Kasumi-1 (cell line): ENCODE results near the gene FOXL2NB.

ENCODE experiments used
- DNase-seq, 2 experiments: peaks; one replicate each; lab custom pipeline; 2025; lab: John Stamatoyannopoulos, UW

The FOXL2NB gene

GRCh38 chr3:138933068-138933668 lies 13.8 kb upstream of the FOXL2NB start:
- no peak for DNase-seq

GRCh38 chr3:138933981-138934691 lies 12.9 kb upstream of the FOXL2NB start:
- DNase-seq, result no peak

- no peak for DNase-seq
These were observed 11.5 kb upstream of the FOXL2NB start for GRCh38 chr3:138935505-138935862.

GRCh38 chr3:138935863-138936740 lies 10.9 kb upstream of the FOXL2NB start:
- DNase-seq, result peak; percentile 55 to 63

GRCh38 chr3:138936741-138937689 lies 10.0 kb upstream of the FOXL2NB start:
- DNase-seq, result no peak

GRCh38 chr3:138937690-138938055 lies 9.3 kb upstream of the FOXL2NB start:
- no peak for DNase-seq

- DNase-seq, result no peak
These were observed 8.8 kb upstream of the FOXL2NB start for GRCh38 chr3:138938056-138938876.

DNA sequence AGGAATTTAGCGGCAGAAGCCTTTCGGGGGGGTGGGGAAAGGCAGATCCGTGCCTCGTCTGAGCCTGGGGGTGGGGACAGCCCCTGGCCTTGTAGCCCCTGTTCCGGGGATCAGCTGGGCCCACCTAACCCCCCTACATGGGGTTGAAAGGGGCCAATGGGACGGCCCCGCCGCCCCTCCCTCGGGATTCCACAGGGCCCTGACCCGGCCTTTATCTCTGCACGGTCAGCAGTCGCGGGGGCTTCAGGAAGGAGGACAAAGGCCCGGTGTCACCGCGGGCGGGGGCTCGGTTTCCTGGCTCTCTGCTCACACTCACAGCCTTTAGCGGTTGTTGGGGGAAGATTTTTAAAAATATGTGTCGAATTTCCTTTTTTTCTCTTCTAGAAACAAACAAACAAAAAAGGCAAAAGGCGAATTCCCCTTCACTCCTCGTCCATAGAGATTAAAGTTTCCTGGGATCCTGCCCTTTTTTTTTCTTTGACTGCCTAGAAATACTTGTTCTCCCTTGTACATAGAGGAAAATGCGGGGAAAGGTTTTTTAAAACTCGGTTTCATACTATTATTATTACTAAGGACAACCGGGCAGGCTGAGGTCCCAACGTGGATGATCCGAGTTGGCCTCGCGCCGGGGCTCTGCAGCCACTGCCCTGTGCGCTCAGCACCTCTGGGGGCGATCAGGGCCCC lies 8.0 kb upstream of the FOXL2NB start:
- DNase-seq, result no peak

- no peak for DNase-seq
These were observed 7.3 kb upstream of the FOXL2NB start for GRCh38 chr3:138939561-138940241.

- DNase-seq, result no peak
These were observed 6.6 kb upstream of the FOXL2NB start for GRCh38 chr3:138940446-138940845.

DNA sequence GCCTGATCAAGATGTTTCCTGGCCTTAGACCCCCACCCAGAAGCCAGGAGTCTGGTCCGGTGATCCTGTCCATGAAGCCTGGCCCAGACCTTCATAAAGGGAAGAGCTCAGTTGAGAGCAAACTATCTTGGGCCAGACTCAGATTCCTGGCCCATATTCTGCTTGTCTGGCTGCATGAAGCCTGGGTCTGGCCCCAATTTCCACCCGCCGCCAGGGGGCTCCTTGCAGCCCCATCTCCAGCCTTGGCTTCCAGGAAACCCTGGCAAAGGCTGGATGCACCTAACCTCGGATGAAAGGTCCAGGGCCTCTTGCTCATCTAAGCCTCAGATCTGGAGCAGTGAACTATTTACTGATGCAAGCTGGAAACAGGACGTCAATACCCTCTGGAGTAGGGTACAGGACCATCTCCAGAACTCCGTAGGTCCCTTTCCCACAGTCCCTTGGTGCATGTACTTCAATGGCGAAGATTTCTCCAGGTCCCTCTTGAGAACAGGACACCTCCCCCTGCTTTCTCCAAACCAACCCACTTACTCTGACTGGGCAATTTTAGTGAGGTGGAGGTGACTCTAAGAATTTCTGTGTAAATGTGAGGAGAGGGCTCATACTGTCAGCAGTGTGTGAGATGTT lies 5.6 kb upstream of the FOXL2NB start:
- peak; percentile 46 for DNase-seq

DNA sequence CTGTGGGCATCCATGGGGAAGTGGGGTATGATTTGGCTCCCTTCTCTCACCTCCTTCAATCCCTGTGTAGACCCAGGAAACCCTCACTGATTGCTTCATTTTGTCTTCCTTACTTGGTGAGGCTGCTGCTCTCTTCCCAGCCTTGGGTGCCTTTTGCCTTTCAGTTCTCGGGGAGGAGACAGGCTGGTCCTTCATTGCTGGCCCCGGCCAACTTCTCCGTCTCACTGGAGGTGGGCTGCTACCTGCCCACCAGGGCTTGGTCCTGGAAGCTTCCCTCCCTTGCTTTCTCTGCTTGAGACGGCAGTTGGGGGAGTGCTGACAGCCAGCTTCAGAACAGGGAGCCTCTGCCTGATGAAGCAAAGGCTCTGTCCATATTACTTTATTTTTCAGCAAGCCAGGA lies 4.7 kb upstream of the FOXL2NB start:
- DNase-seq, result no peak

- DNase-seq, result no peak
These were observed 4.0 kb upstream of the FOXL2NB start for GRCh38 chr3:138942861-138943623.

DNA sequence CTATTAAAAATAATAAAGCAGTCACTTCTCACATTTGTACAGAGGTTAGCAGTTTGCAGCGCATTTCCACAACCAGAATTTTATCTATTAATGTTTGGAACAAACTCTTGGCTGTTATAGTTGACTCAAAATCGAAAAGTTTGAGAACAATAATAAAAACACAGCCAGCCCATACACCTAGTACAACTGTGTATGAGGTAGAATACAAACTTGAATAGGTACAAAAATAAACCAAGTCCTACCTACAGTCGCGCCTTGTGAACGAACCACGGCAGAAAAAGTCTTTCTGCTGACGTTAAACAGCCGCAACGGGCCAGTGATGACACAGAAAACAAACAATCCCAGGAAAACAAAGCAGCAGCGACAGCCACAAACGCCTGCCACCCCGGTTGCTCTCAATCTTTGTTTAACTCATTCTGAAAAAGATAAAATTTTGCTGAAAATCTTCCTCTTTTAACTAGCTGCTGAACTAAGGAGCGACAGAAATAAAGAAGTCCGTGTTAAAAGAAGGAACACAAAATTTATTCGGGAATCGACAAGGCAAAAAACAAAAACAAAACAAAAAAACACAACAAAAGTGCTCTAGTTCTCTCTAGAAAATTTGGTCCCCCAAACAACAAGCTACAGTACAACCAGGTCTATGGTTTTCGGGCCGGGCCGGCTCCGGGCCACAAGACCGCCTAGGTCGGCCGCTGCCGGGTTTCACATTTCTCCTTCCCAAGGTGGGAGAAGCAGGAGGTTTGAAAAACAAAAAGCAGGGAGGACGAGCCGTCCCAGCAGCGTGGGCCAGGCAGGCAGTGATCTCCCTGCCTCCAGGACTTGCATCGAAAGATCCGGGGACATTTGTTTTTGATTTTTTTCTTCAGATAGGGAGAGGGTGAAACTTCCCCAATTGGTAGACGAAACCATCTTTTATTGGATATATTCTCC lies 3.0 kb upstream of the FOXL2NB start:
- no peak for DNase-seq

- no peak for DNase-seq
These were observed 2.4 kb upstream of the FOXL2NB start for GRCh38 chr3:138944654-138944928.

DNA sequence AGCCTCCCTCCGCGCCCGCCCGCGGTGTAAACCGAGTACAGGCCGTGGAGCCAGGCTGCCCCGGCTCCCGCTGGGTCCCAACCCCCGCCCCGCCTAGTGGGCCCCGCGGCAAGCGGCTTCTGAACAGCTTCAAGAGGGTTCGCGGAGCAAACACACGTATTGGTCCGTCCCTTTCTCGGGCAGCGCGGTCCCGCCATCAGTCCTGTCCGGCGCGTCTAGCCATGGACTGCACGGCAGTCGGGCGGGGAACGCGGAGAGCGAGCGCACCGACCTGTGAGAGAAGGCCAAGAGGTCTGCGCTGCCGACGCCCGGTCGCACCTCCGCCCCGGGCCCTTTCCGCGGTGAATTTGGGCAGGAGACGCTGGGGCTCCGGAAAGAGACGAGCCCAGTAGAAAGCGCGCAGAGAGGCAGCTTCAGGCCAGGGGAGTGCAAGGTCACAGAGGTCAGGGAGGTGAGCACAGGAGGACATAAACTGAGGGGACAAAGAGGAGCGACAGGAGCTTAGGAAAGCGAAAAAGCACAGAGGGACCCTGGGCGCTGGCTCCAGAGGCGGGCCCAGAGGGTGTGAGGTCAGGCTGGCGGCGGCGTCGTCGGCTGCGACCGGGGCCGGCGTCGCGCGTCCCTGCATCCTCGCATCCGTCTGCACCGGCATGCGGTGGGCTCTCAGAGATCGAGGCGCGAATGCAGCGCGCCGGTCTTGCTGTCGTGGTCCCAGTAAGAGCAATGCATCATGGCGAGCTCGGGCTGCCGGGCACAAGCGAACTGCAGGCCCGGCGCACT lies 1.9 kb upstream of the FOXL2NB start:
- DNase-seq, result no peak
